B cell (primary cell): Measurements from ENCODE around the gene DDA1. TPM values are rescaled to one million over a fixed set of nuclear protein-coding genes. Genes with fewer than 3 reads are reported as not detected.

Source experiments
- ATAC-seq: fragments of 200-7000 bp; cut with Tn5 transposase; one replicate; pipeline ENCODE4 v1.10.0; 2021; ENCODE audit warnings: low read depth, mild to moderate bottlenecking, moderate number of reproducible peaks, moderate library complexity
- CTCF ChIA-PET: fragments of 350-600 bp; sonication (Branson Sonifier 250); formaldehyde crosslinking; loops from one replicate; lab custom pipeline; 2021; ENCODE audit warnings: antibody characterized with exemption, inconsistent platforms; lab: Charles Lee
- POLR2A ChIA-PET: fragments of 350-600 bp; sonication (Branson Sonifier 250); formaldehyde crosslinking; loops from one replicate; lab custom pipeline; 2021; ENCODE audit warnings: antibody characterized with exemption; lab: Charles Lee
- DNase-seq: peaks from one replicate; pipeline ENCODE4 v3.0.0; 2013
- H2AFZ ChIP-seq: 2 replicates; pipeline ENCODE4 v1.6.1; 2012; ENCODE audit warnings: mild to moderate bottlenecking, low read depth, low read length; ENCODE audit not compliant: insufficient read depth, poor library complexity, severe bottlenecking
- H3K27ac ChIP-seq, 2 donors: 1 replicate in 1 of 2; 2 replicates in 1 of 2; pipeline ENCODE4 v1.5.1; 2012 to 2013; ENCODE audit warnings: low read length in 2 of 2, mild to moderate bottlenecking in 2 of 2, moderate library complexity in 1 of 2
- H3K27me3 ChIP-seq, 4 experiments: fragments of 200-600 bp in 1 of 4; sonication (generic) in 1 of 4; replicated peaks in 1 of 4; 1 replicate in 2 of 4; 2 replicates in 2 of 4; pipeline versions ENCODE4 v1.6.1 to v1.7.0; 2013 to 2016; ENCODE audit warnings: low read length in 3 of 4, mild to moderate bottlenecking in 2 of 4, mixed read lengths in 1 of 4, moderate library complexity in 1 of 4; ENCODE audit not compliant: insufficient read depth in 4 of 4, control insufficient read depth in 3 of 4; ENCODE audit errors: control extremely low read depth in 1 of 4
- H3K36me3 ChIP-seq, 2 experiments: replicated peaks in 1 of 2; 1 replicate in 1 of 2; 2 replicates in 1 of 2; pipeline versions ENCODE4 v1.6.1 to v1.7.1; 2013; ENCODE audit warnings: low read length in 1 of 2; ENCODE audit not compliant: insufficient read depth in 2 of 2, control insufficient read depth in 1 of 2; ENCODE audit errors: control extremely low read depth in 1 of 2, extremely low read depth in 1 of 2
- H3K4me1 ChIP-seq, 2 donors: fragments of 200-600 bp in 1 of 2; sonication (generic) in 1 of 2; 1 replicate in 1 of 2; 2 replicates in 1 of 2; pipeline versions ENCODE4 v1.5.1 to v1.6.1; 2013 to 2017; ENCODE audit warnings: low read length in 2 of 2; ENCODE audit not compliant: control insufficient read depth in 2 of 2, insufficient read depth in 2 of 2
- H3K4me2 ChIP-seq: replicated peaks from 2 replicates; pipeline ENCODE3; 2012; ENCODE audit warnings: mild to moderate bottlenecking, low read depth, low read length; ENCODE audit not compliant: poor library complexity, severe bottlenecking
- H3K4me3 ChIP-seq, 5 experiments: fragments of 200-600 bp in 1 of 5; sonication (generic) in 1 of 5; 1 replicate in 3 of 5; 2 replicates in 2 of 5; pipeline versions ENCODE4 v1.5.1 to v1.7.0; 2011 to 2016; ENCODE audit warnings: low read length in 4 of 5, mild to moderate bottlenecking in 4 of 5, low read depth in 2 of 5, control low read depth in 1 of 5, moderate library complexity in 1 of 5; ENCODE audit not compliant: insufficient read depth in 1 of 5; ENCODE audit errors: control extremely low read depth in 1 of 5, extremely low read depth in 1 of 5
- H3K79me2 ChIP-seq: fragments of 200-600 bp; sonication (generic); one replicate; pipeline ENCODE4 v1.6.0; 2016; ENCODE audit warnings: low read length; ENCODE audit not compliant: control insufficient read depth, insufficient read depth
- H3K9ac ChIP-seq: fragments of 200-600 bp; sonication (generic); 2 replicates; pipeline ENCODE4 v1.6.1; 2017; ENCODE audit warnings: mild to moderate bottlenecking, low read length, moderate library complexity
- H3K9me3 ChIP-seq, 3 donors: one replicate each; pipeline versions ENCODE4 v1.6.1 to v1.7.1; 2013; ENCODE audit warnings: low read length in 2 of 3; ENCODE audit not compliant: control insufficient read depth in 2 of 3, insufficient read depth in 1 of 3; ENCODE audit errors: control extremely low read depth in 1 of 3
- H4K20me1 ChIP-seq: 2 replicates; pipeline ENCODE4 v1.6.0; 2012; ENCODE audit warnings: mild to moderate bottlenecking, low read length; ENCODE audit not compliant: insufficient read depth, control insufficient read depth, poor library complexity, severe bottlenecking
- H3K27ac Mint-ChIP-seq: one replicate; pipeline ENCODE4 v1.8.0; 2021; ENCODE audit warnings: mixed read lengths
- H3K27me3 Mint-ChIP-seq: one replicate; pipeline ENCODE4 v1.8.0; 2021; ENCODE audit warnings: mixed read lengths
- H3K4me1 Mint-ChIP-seq: one replicate; pipeline ENCODE4 v1.8.0; 2021; ENCODE audit warnings: mixed read lengths
- H3K4me3 Mint-ChIP-seq: one replicate; pipeline ENCODE4 v1.8.0; 2021; ENCODE audit warnings: mixed read lengths
- H3K9me3 Mint-ChIP-seq: one replicate; pipeline ENCODE4 v1.8.0; 2022; ENCODE audit warnings: mixed read lengths; ENCODE audit not compliant: insufficient read depth
- CTCF ChIP-seq: fragments of 200-600 bp; IDR thresholded peaks from one replicate; pipeline ENCODE4 v1.8.0; 2022; ENCODE audit warnings: antibody characterized with exemption, mild to moderate bottlenecking
- EZH2 ChIP-seq: IDR thresholded peaks from 2 replicates; pipeline ENCODE4 v1.6.1; 2012; ENCODE audit warnings: borderline replicate concordance, low read depth, mild to moderate bottlenecking, moderate library complexity, low read length; ENCODE audit not compliant: insufficient read depth, poor library complexity, severe bottlenecking
- WGBS: methylation state at CpG from one replicate; pipeline ENCODE4 v1.1.5; 2013; ENCODE audit warnings: missing lambda C conversion rate; ENCODE audit not compliant: insufficient coverage; 5-methylcytosine and 5-hydroxymethylcytosine counted together
- intact Hi-C: fragments of 100-400 bp; cut with micrococcal nuclease; formaldehyde crosslinking; loops from one replicate; pipeline ENCODE4 v1.10.0; 2022
- polyA plus RNA-seq: library from polyadenylated mRNA; depleted of rRNA; stranded (reverse); fragments of >200 nt; gene quantifications from 2 replicates; pipeline ENCODE4 v1.2.3, GENCODE V29; 2012
- total RNA-seq, 2 donors: library from RNA; stranded (reverse); fragments of 120-200 nt in 1 of 2; gene quantifications; 1 replicate in 1 of 2; 2 replicates in 1 of 2; pipeline versions ENCODE4 v1.2.3 to v1.2.4, GENCODE V29; 2013 to 2022

Gene DDA1
- total and polyA plus RNA-seq, 2 donors (not counting 1 experiment from before 2014, with no cell fraction given) = 38.4 TPM

GRCh38 chr19:17324357-17325114 lies 15.2 kb downstream of the DDA1 start:
- Mint-ChIP-seq H3K4me3 (no peak overlapping the region), H3K27ac (no peak overlapping the region), H3K9me3 (no peaks in the 10 kb centered on the region), H3K4me1 (peaks cover 5% of the 10 kb centered on the region), H3K27me3 (no peaks in the 10 kb centered on the region)
- no peak for ATAC-seq
- Histone ChIP-seq H4K20me1 (peaks cover 18% of the 10 kb centered on the region), H3K4me2 (no peak overlapping the region), H3K9ac (no peak overlapping the region), H3K36me3 (peaks cover 0 to 12% of the 10 kb centered on the region in 2 experiments), H3K79me2 (no peaks in the 10 kb centered on the region), H3K27me3 (peaks cover 0 to 2% (median 0%) of the 10 kb centered on the region in 4 experiments), H2AFZ (no peak overlapping the region), H3K27ac (no peak overlapping the region), H3K4me1 (peaks cover 8 to 14% of the 10 kb centered on the region in 2 donors), H3K9me3 (no peaks in the 10 kb centered on the region), H3K4me3 (no peak overlapping the region)
- CTCF ChIA-PET = interaction anchor here (0.9 kb wide), 1 partner anchor 12 kb away, joined by 3 read pairs; no protein-coding TSS in a partner anchor
- DNase-seq = no peak
- POLR2A ChIA-PET = interaction anchor here (0.5 to 0.7 kb wide), 2 partner anchors 13 to 1214 kb away, joined by 3 read pairs; no protein-coding TSS in a partner anchor
- intact Hi-C loops = no loop called here
- TF ChIP-seq EZH2 = no peak
- no peak for TF ChIP-seq CTCF
- 86% methylated on average over 24 of the region's 28 CpGs for WGBS

- DNase-seq (no peak), ATAC-seq (no peak)
- Histone ChIP-seq H3K9me3 (no peaks in the 10 kb centered on the region), H3K27ac (no peak overlapping the region), H3K27me3 (peaks cover 0 to 6% (median 1%) of the 10 kb centered on the region in 4 experiments), H3K36me3 (peaks cover 0 to 8% of the 10 kb centered on the region in 2 experiments), H3K4me3 (no peak overlapping the region), H3K4me1 (peaks cover 13 to 17% of the 10 kb centered on the region in 2 donors), H3K79me2 (no peaks in the 10 kb centered on the region), H2AFZ (no peak overlapping the region), H4K20me1 (peaks cover 15% of the 10 kb centered on the region), H3K4me2 (no peak overlapping the region), H3K9ac (no peak overlapping the region)
- peaks cover 10% of the 10 kb centered on the region for H3K4me1 Mint-ChIP-seq
- WGBS = 97% methylated on average over 18 of the region's 20 CpGs
- intact Hi-C loops = no loop called here
- no peak for TF ChIP-seq EZH2
- TF ChIP-seq CTCF = no peak
- H3K27me3 Mint-ChIP-seq = no peaks in the 10 kb centered on the region
- ChIA-PET POLR2A (interaction anchor here (0.7 kb wide), 1 partner anchor 1214 kb away, joined by 3 read pairs; no protein-coding TSS in a partner anchor), CTCF (no interaction called here)
- H3K9me3 Mint-ChIP-seq = no peaks in the 10 kb centered on the region
- no peak overlapping the region for H3K4me3 Mint-ChIP-seq
- H3K27ac Mint-ChIP-seq = no peak overlapping the region
These were observed 15.8 kb downstream of the DDA1 start for GRCh38 chr19:17325133-17325532.
